IMR-90 (cell line): ENCODE data around the gene GOLGA1. TPM values are rescaled to one million over a fixed set of nuclear protein-coding genes. Genes with fewer than 3 reads are reported as not detected.

Experiments
- CHD1 ChIP-seq: IDR thresholded peaks from 2 replicates; pipeline ENCODE4 v1.6.1; 2012; ENCODE audit warnings: low read depth, low read length, improper control_type of control experiment
- CTCF ChIP-seq: conservative IDR thresholded peaks from 2 replicates; pipeline ENCODE4 v1.5.1; 2012; ENCODE audit warnings: mild to moderate bottlenecking, low read depth, low read length, improper control_type of control experiment
- MAZ ChIP-seq: IDR thresholded peaks from 2 replicates; pipeline ENCODE4 v1.6.1; 2012; ENCODE audit warnings: low read depth, mild to moderate bottlenecking, low read length, improper control_type of control experiment, moderate library complexity, borderline replicate concordance
- POLR2A ChIP-seq: IDR thresholded peaks from 2 replicates; pipeline ENCODE4 v1.6.1; 2012; ENCODE audit warnings: mild to moderate bottlenecking, low read depth, low read length
- RFX5 ChIP-seq: IDR thresholded peaks from 2 replicates; pipeline ENCODE4 v1.8.0; 2012; ENCODE audit warnings: low read depth, mild to moderate bottlenecking, low read length, moderate library complexity
- SMC3 ChIP-seq: fragments of 150-350 bp; IDR thresholded peaks from 2 replicates; pipeline ENCODE4 v1.6.1; 2016; ENCODE audit warnings: low read depth, mild to moderate bottlenecking, antibody characterized with exemption, low read length, moderate library complexity
- polyA plus RNA-seq, 3 experiments: library from polyadenylated mRNA; depleted of rRNA; stranded (reverse); fragments of >200 nt; gene quantifications; 2 replicates each; pipeline ENCODE4 v1.2.3, GENCODE V29; 2012; ENCODE audit warnings: low replicate concordance in 1 of 3
- total RNA-seq: library from RNA; depleted of rRNA; stranded (reverse); fragments of >200 nt; gene quantifications from 2 replicates; pipeline ENCODE4 v1.2.3, GENCODE V29; 2012

GOLGA1 gene
- total and polyA plus RNA-seq, 2 of the 4 experiments (the other 2 are of a cell fraction), result 10.6 to 12.7 TPM

- TF ChIP-seq SMC3 (no peak), POLR2A (peak; percentile 89), CHD1 (no peak), RFX5 (no peak), CTCF (0 out of 2 replicates have a peak, but pooled peaks have one; percentile 1), MAZ (peak; percentile 97)
These were observed at the start of gene GOLGA1 (continued) for GRCh38 chr9:124940894-124941678.
